OCI-LY3 (cell line): Measurements from ENCODE around the gene VAT1L.
A peak's percentile ranks its signal among the peaks of the same experiment; 100 is the strongest.

Experiments used
- H2AFZ ChIP-seq: fragments of 200-600, 300-600 bp; shearing (Covaris generic); 2 replicates; pipeline ENCODE4 v1.6.0; 2014; ENCODE audit warnings: antibody characterized with exemption, low read depth, low read length
- H3K27ac ChIP-seq: fragments of 200-600, 300-600 bp; sonication (generic); 2 replicates; pipeline ENCODE4 v1.5.1; 2014; ENCODE audit warnings: mild to moderate bottlenecking, low read length, moderate library complexity, mixed read lengths
- H3K27me3 ChIP-seq: fragments of 200-600, 300-600 bp; sonication (generic); 2 replicates; pipeline ENCODE4 v1.6.1; 2014; ENCODE audit warnings: low read depth, low read length, mixed read lengths
- H3K36me3 ChIP-seq: fragments of 200-600, 300-600 bp; sonication (generic); replicated peaks from 2 replicates; pipeline ENCODE3; 2014; ENCODE audit warnings: low read depth, low read length, mixed read lengths
- H3K4me1 ChIP-seq: fragments of 300-600, 200-600 bp; sonication (generic); 2 replicates; pipeline ENCODE4 v1.6.1; 2014; ENCODE audit warnings: low read length, mixed read lengths
- H3K4me2 ChIP-seq: fragments of 200-600, 300-600 bp; sonication (generic); 2 replicates; pipeline ENCODE4 v1.6.1; 2014; ENCODE audit warnings: low read length, mixed read lengths
- H3K4me3 ChIP-seq: fragments of 300-600, 200-600 bp; sonication (generic); 2 replicates; pipeline ENCODE4 v1.5.1; 2014; ENCODE audit warnings: antibody characterized with exemption, mild to moderate bottlenecking, low read length, moderate library complexity
- H3K79me2 ChIP-seq: fragments of 300-600, 200-600 bp; shearing (Covaris generic); 2 replicates; pipeline ENCODE4 v1.6.1; 2014; ENCODE audit warnings: mild to moderate bottlenecking, low read length, mixed read lengths
- H3K9ac ChIP-seq: fragments of 300-600, 200-600 bp; shearing (Covaris generic); 2 replicates; pipeline ENCODE4 v1.6.0; 2014; ENCODE audit warnings: mild to moderate bottlenecking, low read length, moderate library complexity
- H3K9me3 ChIP-seq: fragments of 200-600, 300-600 bp; shearing (Covaris generic); 2 replicates; pipeline ENCODE4 v1.6.1; 2014; ENCODE audit warnings: low read length, mixed read lengths; ENCODE audit not compliant: insufficient read depth
- H4K20me1 ChIP-seq: fragments of 200-600, 300-600 bp; sonication (generic); 2 replicates; pipeline ENCODE4 v1.6.1; 2016; ENCODE audit warnings: low read length, mixed read lengths; ENCODE audit not compliant: insufficient read depth
- CTCF ChIP-seq: fragments of 200-600, 300-600 bp; sonication (generic); IDR thresholded peaks from 2 replicates; pipeline ENCODE4 v1.5.1; 2014; ENCODE audit warnings: antibody characterized with exemption, low read length, low read depth
- EZH2phosphoT487 ChIP-seq: fragments of 200-600 bp; shearing (Covaris generic); IDR thresholded peaks from 2 replicates; pipeline ENCODE4 v1.6.1; 2018; ENCODE audit warnings: antibody characterized with exemption, mixed run types, low read depth

Gene VAT1L

GRCh38 chr16:78001451-78002025, 213.2 kb downstream of the VAT1L start:
- Histone ChIP-seq H3K9ac (no peak overlapping the region), H3K36me3 (no peaks in the 10 kb centered on the region), H3K27me3 (no peaks in the 10 kb centered on the region), H4K20me1 (no peaks in the 10 kb centered on the region), H3K9me3 (no peaks in the 10 kb centered on the region), H3K4me1 (peaks cover 12% of the 10 kb centered on the region), H2AFZ (no peak overlapping the region), H3K4me2 (no peak overlapping the region), H3K4me3 (no peak overlapping the region), H3K27ac (no peak overlapping the region), H3K79me2 (no peaks in the 10 kb centered on the region)
- TF ChIP-seq EZH2phosphoT487: no peak
- no peak for TF ChIP-seq CTCF

- Histone ChIP-seq H3K79me2 (no peaks in the 10 kb centered on the region), H3K4me1 (peaks cover 12% of the 10 kb centered on the region), H3K27ac (no peak overlapping the region), H3K9ac (no peak overlapping the region), H3K36me3 (no peaks in the 10 kb centered on the region), H3K27me3 (no peaks in the 10 kb centered on the region), H4K20me1 (no peaks in the 10 kb centered on the region), H3K9me3 (no peaks in the 10 kb centered on the region), H2AFZ (peak overlapping the region; percentile 90), H3K4me2 (peak overlapping the region; percentile 80), H3K4me3 (peak overlapping the region; percentile 67)
- TF ChIP-seq CTCF (peak; percentile 92), EZH2phosphoT487 (no peak)
Observed at GRCh38 chr16:78002915-78003538, 214.7 kb downstream of the VAT1L start.

- Histone ChIP-seq H3K27me3 (no peaks in the 10 kb centered on the region), H3K27ac (no peak overlapping the region), H3K4me2 (no peak overlapping the region), H3K4me1 (peaks cover 12% of the 10 kb centered on the region), H3K9ac (no peak overlapping the region), H2AFZ (no peak overlapping the region), H3K36me3 (no peaks in the 10 kb centered on the region), H3K79me2 (no peaks in the 10 kb centered on the region), H4K20me1 (no peaks in the 10 kb centered on the region), H3K9me3 (no peaks in the 10 kb centered on the region), H3K4me3 (no peak overlapping the region)
- TF ChIP-seq CTCF (no peak), EZH2phosphoT487 (no peak)
Observed at GRCh38 chr16:78004517-78004916, 216.2 kb downstream of the VAT1L start.

GRCh38 chr16:78005881-78006280, 217.5 kb downstream of the VAT1L start:
- H3K9me3 ChIP-seq: no peaks in the 10 kb centered on the region
- no peaks in the 10 kb centered on the region for H3K27me3 ChIP-seq

More at GRCh38 chr16:78005881-78006280, 217.5 kb downstream of the VAT1L start:
- Histone ChIP-seq H2AFZ (no peak overlapping the region), H3K9ac (no peak overlapping the region), H3K36me3 (no peaks in the 10 kb centered on the region), H3K4me2 (no peak overlapping the region), H3K4me3 (no peak overlapping the region), H3K27ac (no peak overlapping the region), H3K79me2 (no peaks in the 10 kb centered on the region), H4K20me1 (no peaks in the 10 kb centered on the region), H3K4me1 (peaks cover 12% of the 10 kb centered on the region)
- TF ChIP-seq CTCF (peak; percentile 36; the same call in 1 of the 2 replicates), EZH2phosphoT487 (no peak)
